Amniotic epithelial cell (primary cell): ENCODE results near the gene GATM.
"Not testable (repeated sequence)": the region's sequence is repeated elsewhere in the genome, so short reads cannot be mapped to it uniquely, and the experiment has no call there.

Experiments
- DNase-seq: peaks from one replicate; pipeline ENCODE4 v3.0.0-alpha.2; 2010; ENCODE audit warnings: low read depth

GATM gene

DNA sequence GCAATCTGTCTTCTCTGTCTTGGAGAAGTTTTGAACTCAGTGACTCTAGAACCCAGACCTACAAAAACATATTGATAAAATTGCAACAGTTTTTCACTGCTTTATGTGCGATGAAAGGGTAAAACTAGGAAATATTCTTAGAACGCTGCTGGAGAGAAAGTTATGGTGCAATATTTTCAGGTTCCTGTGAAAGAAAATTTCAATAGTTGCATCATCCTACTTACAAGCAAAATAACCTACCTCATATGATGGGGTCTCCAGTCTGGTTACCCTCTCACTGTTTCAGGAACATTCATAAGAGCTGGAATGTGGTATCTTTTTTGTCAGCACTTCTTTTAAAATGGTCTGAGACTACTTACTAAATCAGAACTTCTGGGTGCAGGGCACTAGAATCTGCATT lies 27.1 kb downstream of the GATM start:
- DNase-seq = no peak

DNA sequence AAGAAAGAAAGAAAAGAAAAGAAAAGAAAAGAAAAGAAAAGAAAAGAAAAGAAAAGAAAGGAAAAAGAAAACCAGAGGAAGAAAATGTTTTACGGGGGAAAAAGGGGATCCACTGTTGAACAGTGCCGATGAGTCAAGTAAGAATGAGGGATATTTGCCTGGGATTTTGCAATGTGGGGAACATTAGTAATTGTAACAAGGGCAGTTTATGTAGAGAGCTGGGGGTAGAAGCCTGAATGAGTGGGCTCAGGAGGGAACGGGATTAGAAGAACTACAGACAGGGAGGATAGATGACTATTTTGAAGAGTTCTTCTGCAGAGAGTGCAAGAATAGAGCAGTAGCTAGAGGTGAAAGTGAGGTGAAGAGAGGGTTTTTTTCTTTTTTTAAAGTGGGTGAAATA lies 28.7 kb downstream of the GATM start:
- no peak for DNase-seq

- no peak for DNase-seq
These were observed 30.4 kb downstream of the GATM start for GRCh38 chr15:45347989-45348388.

GRCh38 chr15:45347033-45347432 lies 31.3 kb downstream of the GATM start:
- DNase-seq = no peak

DNA sequence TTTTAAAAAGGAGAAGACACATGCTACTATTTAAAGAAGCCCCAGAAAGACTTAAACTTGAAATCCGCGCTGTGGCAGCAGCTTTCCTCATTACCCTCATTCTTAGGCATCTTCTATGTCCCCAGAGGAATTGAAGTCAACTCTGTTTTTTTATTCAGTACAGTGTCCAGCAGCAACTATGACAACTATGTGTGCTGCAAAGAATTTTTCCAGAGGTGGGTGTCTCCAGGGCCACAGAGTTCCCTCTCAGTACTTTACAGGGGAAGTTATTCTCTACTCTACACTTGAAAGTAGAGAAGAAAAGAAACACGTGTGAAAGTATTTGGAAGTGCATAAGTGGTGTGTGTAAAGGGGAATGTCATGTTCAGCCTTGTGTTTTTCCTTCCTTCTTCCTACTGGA lies 32.0 kb downstream of the GATM start:
- no peak for DNase-seq

DNA sequence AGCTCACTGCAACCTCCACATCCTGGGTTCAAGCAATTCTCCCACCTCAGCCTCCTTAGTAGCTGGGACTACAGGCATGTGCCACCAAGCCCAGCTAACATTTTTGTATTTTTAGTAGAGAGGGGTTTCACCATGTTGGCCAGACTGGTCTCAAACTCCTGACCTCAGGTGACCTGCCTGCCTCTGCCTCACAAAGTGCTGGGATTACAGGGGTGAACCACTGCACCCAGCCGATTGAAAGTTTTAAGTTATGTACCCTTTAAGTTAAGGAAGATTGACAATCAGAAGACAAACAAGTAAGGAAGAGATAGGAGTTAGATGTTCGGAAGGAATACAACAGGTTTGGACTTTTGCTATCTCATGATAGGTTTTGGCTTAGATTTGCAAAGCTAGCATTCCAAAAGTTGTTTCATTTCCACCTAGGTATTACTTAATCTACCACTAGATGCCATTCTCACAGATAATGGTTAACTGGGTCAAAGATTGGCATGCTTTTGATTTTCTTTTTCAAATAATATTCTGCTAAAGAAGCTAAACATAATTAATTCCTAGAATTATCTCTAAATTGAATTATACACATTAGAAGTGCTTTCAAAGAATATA lies 35.0 kb downstream of the GATM start:
- DNase-seq = no peak

DNA sequence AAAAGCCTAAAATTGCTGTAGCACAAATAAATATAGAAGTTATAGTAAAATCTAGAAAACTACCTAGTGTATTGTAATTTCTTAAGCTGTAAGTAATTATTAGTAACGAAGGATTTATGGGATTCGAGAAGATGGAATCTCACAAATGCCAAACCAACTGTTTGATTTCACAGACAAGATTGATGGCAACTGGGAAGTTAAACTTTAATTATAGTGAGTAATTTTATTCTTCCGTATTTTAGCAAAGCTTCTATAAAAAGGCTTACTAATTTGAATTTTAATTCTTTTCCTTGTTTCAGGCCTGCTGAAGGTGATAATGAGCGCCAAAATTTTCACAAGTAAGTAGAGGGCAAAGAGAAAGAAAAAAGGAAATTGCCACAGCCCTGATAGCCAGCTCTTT lies 36.6 kb downstream of the GATM start:
- no peak for DNase-seq

- no peak for DNase-seq
These were observed 37.9 kb downstream of the GATM start for GRCh38 chr15:45340429-45340828.

DNA sequence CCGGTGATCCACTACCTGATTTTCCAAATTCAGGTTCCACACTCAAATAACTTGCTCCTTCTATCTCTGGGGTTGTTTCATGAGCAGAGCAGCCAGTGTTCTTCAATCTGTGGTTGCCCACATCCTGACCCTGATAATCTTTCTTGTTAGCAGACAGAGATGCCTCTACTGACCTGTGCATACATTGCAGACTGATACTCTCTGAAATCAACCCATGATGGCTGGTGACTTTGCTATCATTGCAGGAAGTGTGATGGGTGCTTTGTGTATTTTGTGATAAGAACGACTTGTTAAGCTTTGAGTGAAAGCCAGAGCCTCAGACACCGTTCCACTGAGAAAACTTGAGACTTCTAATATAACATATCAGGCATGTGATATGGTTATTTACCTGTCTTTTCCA lies 39.9 kb downstream of the GATM start:
- no peak for DNase-seq

- no peak for DNase-seq
These were observed 41.1 kb downstream of the GATM start for GRCh38 chr15:45337224-45337623.

DNA sequence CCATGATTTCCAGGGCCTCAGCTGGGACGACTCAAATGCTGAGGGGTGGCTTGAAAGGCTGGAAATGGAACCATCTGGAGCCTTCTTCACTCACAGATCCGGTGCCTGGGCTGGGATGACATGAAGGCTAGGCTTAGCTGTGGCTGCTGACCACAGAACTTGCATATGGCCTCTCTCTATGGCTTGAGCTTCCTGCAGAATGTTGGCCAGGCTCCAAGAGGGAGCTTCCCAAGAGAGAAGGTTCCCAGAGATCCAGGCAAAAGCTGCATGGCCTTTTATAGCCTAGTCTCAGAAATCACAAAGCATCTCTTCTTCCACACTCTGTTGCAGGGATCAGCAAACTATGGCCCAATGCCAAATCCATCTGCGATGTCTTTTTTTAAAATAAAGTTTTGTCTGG lies 44.8 kb downstream of the GATM start:
- peak; percentile 47 for DNase-seq

- DNase-seq = no peak
These were observed 45.6 kb downstream of the GATM start for GRCh38 chr15:45332694-45333093.

GRCh38 chr15:45331972-45332371 lies 46.4 kb downstream of the GATM start:
- no peak for DNase-seq

GRCh38 chr15:45328663-45329062 lies 49.7 kb downstream of the GATM start:
- DNase-seq = no peak

- DNase-seq = no peak
These were observed 51.6 kb downstream of the GATM start for GRCh38 chr15:45326741-45327140.

DNA sequence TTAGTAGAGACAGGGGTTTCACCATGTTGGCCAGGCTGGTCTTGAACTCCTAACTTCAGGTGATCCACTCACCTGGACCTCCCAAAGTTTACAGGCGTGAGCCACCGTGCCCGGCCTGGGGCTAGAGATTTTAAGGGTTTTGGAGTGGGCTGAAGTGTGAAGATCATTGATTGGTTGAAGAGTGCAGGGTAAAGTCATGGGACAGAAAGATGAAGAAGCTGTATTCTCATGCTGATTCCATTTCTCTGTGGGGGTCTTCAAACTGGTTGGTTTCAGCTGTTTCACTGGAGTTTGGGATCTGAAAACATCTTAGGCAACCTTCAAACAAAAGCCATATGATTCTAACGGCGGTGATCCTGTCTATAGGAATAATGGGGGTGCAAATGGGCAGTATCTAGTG lies 52.1 kb downstream of the GATM start:
- DNase-seq = no peak

- DNase-seq = no peak
These were observed 57.7 kb downstream of the GATM start for GRCh38 chr15:45320581-45321205.

GRCh38 chr15:45319472-45320214 lies 58.7 kb downstream of the GATM start:
- DNase-seq = no peak

- peak; percentile 2 for DNase-seq
These were observed 63.4 kb downstream of the GATM start for GRCh38 chr15:45314960-45315359.

DNA sequence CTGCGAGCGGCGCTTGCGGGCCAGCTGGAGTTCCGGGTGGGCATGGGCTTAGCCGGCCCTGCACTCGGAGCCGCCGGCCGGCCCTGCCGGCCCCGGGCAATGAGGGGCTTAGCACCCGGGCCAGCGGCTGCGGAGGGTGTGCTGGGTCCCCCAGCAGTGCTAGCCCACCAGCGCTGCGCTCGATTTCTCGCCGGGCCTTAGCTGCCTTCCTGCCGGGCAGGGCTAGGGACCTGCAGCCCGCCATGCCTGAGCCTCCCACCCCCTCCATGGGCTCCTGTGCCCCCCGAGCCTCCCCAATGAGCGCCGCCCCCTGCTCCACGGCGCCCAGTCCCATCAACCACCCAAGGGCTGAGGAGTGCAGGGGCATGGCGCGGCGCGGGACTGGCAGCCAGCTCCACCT lies 64.2 kb downstream of the GATM start:
- not testable (repeated sequence) for DNase-seq
